Transverse colon (tissue), 4 donors: ENCODE data around the gene GGA3. TPM values are rescaled to one million over a fixed set of nuclear protein-coding genes. Genes with fewer than 3 reads are reported as not detected.

Source experiments
- DNase-seq: peaks from one replicate; pipeline ENCODE4 v3.0.0-alpha.2; 2019
- H3K27ac ChIP-seq, 4 donors: fragments of 200-600 bp; sonication (generic); 2 replicates each; pipeline ENCODE4 v1.5.1; 2016 to 2018; ENCODE audit warnings: inconsistent platforms in 4 of 4
- H3K27me3 ChIP-seq: fragments of 200-600 bp; sonication (generic); 2 replicates; pipeline ENCODE4 v1.5.1; 2017; ENCODE audit warnings: inconsistent platforms
- H3K36me3 ChIP-seq, 4 donors: fragments of 200-600 bp; sonication (generic); 2 replicates each; pipeline ENCODE4 v1.5.1; 2017 to 2019; ENCODE audit warnings: inconsistent platforms in 4 of 4
- H3K4me1 ChIP-seq, 4 donors: fragments of 200-600 bp; sonication (generic); 2 replicates each; pipeline ENCODE4 v1.5.1; 2017 to 2020; ENCODE audit warnings: inconsistent platforms in 4 of 4
- H3K4me3 ChIP-seq, 4 donors: fragments of 200-600 bp; sonication (generic); 1 replicate in 1 of 4; 2 replicates in 3 of 4; pipeline versions ENCODE4 v1.5.1 to v1.6.1; 2017 to 2019; ENCODE audit warnings: inconsistent platforms in 4 of 4
- H3K9me3 ChIP-seq, 2 donors: fragments of 200-600 bp; sonication (generic); 2 replicates each; pipeline ENCODE4 v1.5.1; 2017 to 2019; ENCODE audit warnings: inconsistent platforms in 2 of 2
- EP300 ChIP-seq: sonication (generic); formaldehyde crosslinking; IDR thresholded peaks from one replicate; pipeline ENCODE4 v1.6.1; 2017; ENCODE audit warnings: antibody characterized with exemption, low read depth
- POLR2A ChIP-seq: fragments of 450-650 bp; IDR thresholded peaks from one replicate; pipeline ENCODE4 v1.6.1; 2016; ENCODE audit warnings: antibody characterized with exemption, mild to moderate bottlenecking, moderate library complexity
- POLR2AphosphoS5 ChIP-seq, 3 donors: sonication (generic); formaldehyde crosslinking; IDR thresholded peaks; one replicate each; pipeline ENCODE4 v1.6.1; 2016; ENCODE audit warnings: antibody characterized with exemption in 3 of 3
- WGBS, 2 donors: methylation state at CpG; one replicate each; pipeline ENCODE4 v1.1.5; 2018; ENCODE audit warnings: low coverage in 1 of 2; 5-methylcytosine and 5-hydroxymethylcytosine counted together
- in situ Hi-C, 4 donors: fragments of 200-750 bp; cut with MboI; loops; one replicate each; pipeline versions ENCODE4 v1.15.0 to v1.15.1; 2017; ENCODE audit warnings: low sequenced_read_pairs in 3 of 4, low pct_ligation_motif_present in 1 of 4, low pct_unique_long_range_greater_than_20kb in 1 of 4
- intact Hi-C: fragments of 100-400 bp; cut with DNase I; formaldehyde crosslinking; loops from one replicate; pipeline ENCODE4 v1.15.1; 2023; ENCODE audit warnings: low total_unique reads
- total RNA-seq, 4 donors: library from RNA; depleted of rRNA; stranded (reverse); fragments of >200 nt; gene quantifications; one replicate each; pipeline ENCODE4 v1.1.0, GENCODE V29; 2016
- TF ChIP-seq, protein P1 (sequence below), 5 experiments: fragments of 200-600 bp in 3 of 5; fragments of 450-650 bp in 2 of 5; sonication (generic) in 3 of 5; IDR thresholded peaks; 1 replicate in 2 of 5; 2 replicates in 3 of 5; pipeline ENCODE4 v1.5.1; 2016 to 2017; ENCODE audit warnings: antibody characterized with exemption in 5 of 5, inconsistent platforms in 3 of 5, mild to moderate bottlenecking in 2 of 5, moderate library complexity in 1 of 5

GGA3 gene
- total RNA-seq, 4 donors from 2014 or later, result 36.2 to 134 (median 59.0) TPM

DNA sequence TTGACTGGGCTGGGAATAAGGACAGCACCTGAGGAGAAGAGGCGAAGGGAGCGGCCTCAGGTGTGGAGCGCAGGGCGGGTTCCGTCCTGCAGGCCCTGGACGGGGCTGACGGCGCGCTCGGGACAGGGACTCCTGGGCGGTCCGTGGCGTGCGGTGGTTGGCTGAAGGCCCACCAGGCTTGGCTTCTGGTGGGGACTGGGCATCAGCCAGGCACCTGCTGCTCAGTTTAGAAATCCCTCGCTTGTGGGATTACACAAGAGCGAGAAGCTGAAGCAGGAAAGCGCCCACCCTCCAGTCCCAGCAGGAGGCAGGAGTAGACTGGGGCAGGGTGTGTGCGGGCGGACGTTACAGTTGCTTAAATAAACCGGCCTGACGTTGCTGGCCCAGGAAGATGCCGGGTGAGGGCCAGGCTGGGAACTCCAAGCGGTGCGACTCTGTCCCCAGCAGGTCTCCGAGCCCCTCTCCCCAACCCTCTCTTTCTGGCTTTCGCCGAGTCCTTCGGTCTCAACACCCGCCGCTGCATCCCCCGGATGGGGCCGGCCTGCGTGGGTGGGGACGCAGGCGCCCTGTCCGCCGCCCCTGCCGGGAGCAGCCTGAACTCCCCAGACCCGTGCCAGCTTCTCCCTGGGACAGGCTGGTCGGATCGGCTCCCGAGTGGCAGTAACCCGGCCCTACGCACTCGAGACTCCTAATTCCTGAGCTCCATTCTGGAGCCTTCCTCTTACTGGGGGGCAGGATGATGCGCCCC is 9.0 kb upstream of the GGA3 start:
- no peaks in the 10 kb centered on the region for H3K27me3 ChIP-seq
- TF ChIP-seq, protein P1, sequence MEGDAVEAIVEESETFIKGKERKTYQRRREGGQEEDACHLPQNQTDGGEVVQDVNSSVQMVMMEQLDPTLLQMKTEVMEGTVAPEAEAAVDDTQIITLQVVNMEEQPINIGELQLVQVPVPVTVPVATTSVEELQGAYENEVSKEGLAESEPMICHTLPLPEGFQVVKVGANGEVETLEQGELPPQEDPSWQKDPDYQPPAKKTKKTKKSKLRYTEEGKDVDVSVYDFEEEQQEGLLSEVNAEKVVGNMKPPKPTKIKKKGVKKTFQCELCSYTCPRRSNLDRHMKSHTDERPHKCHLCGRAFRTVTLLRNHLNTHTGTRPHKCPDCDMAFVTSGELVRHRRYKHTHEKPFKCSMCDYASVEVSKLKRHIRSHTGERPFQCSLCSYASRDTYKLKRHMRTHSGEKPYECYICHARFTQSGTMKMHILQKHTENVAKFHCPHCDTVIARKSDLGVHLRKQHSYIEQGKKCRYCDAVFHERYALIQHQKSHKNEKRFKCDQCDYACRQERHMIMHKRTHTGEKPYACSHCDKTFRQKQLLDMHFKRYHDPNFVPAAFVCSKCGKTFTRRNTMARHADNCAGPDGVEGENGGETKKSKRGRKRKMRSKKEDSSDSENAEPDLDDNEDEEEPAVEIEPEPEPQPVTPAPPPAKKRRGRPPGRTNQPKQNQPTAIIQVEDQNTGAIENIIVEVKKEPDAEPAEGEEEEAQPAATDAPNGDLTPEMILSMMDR (IDR thresholded peaks at IDR 0.05), result peak in 3 of 5 experiments; percentile 25 to 62 (median 48)
- peak; percentile 75 for TF ChIP-seq POLR2A
- peak; percentile 18 to 80 (median 68) for TF ChIP-seq POLR2AphosphoS5 (IDR thresholded peaks at IDR 0.05)
- TF ChIP-seq EP300, result no peak
- in situ Hi-C loops (no loop called here), intact Hi-C loops (loop anchor here (5.0 kb wide), 1 partner anchor 137 kb away; the partner anchor contains the start of gene GRB2)
- peak overlapping the region; percentile 94 to 100 (median 96) for H3K27ac ChIP-seq
- peak; percentile 78 for DNase-seq
- peak overlapping the region; percentile 84 to 99 (median 92) for H3K4me3 ChIP-seq
- H3K9me3 ChIP-seq, result no peaks in the 10 kb centered on the region
- peaks cover 12 to 31% (median 21%) of the 10 kb centered on the region in 4 donors for H3K4me1 ChIP-seq
- H3K36me3 ChIP-seq, result peaks cover 0 to 10% (median 4%) of the 10 kb centered on the region in 4 donors
- 1% methylated on average over 46 of the region's 47 CpGs; no CpG with 5 or more reads in 1 of the 2 donors for WGBS, 2 donors

DNA sequence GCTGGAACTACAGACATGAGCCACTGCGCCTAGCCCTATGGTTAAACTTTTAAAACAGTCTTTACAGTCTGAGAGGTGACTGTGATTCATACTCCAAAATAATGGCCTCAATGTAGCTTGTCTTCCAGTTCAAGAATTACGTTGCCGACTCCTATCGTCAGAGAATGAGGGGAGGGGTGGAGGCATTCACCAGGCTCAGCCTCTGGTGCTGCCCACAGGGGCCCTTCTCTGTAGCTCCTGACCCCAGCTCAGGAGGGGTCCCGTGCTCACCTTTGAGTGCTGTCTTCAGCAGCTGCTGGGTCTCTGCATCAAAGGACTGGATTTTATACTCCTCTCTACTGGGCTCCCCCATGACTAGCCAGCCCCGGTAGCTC is 8.4 kb upstream of the GGA3 start:
- 17% methylated on average over 6 of the region's 6 CpGs; no CpG with 5 or more reads in 1 of the 2 donors for WGBS, 2 donors
- in situ Hi-C loops (no loop called here), intact Hi-C loops (loop anchor here (5.0 kb wide), 1 partner anchor 137 kb away; the partner anchor contains the start of gene GRB2)
- Histone ChIP-seq H3K27me3 (no peaks in the 10 kb centered on the region), H3K4me3 (peak overlapping the region; percentile 84 to 99 (median 92)), H3K27ac (peak overlapping the region; percentile 94 to 100 (median 96)), H3K9me3 (no peaks in the 10 kb centered on the region), H3K4me1 (peaks cover 12 to 31% (median 21%) of the 10 kb centered on the region in 4 donors), H3K36me3 (peaks cover 0 to 10% (median 4%) of the 10 kb centered on the region in 4 donors)
- DNase-seq, result no peak
- no peak for TF ChIP-seq POLR2A

DNA sequence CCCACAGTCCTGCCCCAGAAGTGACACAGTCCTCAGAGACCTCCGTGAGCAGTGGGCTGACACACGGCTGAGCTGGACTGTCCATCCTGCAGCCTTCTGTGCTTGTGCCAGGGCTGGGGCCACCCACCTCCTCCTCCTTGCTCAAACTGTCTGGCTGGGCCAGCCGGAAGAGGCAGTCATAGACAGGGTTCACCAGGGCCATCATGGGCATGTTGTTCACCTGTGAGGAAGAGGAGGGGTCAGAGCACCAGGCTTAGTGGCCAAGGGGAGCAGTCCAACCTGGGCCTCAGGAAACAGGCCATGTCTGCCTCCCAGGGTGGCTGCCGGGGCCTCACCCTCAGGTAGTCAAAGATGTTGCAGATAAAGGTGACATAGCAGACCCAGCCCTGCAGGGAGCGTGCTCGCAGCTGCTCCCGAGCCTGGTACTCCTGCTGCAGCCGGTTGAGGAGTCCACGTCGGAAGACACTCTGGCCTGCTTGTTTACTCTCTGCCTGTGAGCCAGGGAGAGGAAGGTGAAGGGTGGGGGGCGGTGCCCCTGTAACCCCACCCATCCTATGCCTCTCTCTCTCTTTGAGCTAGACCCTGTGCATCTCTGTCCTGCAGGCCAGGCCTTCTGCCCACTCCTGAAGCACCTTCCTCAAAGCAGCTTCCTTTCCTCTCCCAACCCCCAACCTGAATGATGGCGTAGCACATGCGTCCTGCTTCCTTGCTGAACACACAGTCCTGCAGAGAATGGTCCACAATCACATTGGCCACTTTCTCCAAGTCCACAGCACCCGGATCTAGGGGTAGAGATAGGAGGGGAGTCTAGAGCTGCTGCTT is 6.2 kb upstream of the GGA3 start:
- Histone ChIP-seq H3K4me1 (peaks cover 14 to 32% (median 24%) of the 10 kb centered on the region in 4 donors), H3K9me3 (no peaks in the 10 kb centered on the region), H3K4me3 (no peak overlapping the region), H3K27me3 (no peaks in the 10 kb centered on the region), H3K36me3 (peaks cover 0 to 14% (median 4%) of the 10 kb centered on the region in 4 donors), H3K27ac (peak overlapping the region; percentile 3 to 29 (median 26))
- in situ Hi-C loops, result no loop called here
- 38 to 80% methylated on average over 1 to 13 of the region's 14 CpGs for WGBS, 2 donors
- intact Hi-C loops, result no loop called here
- peak; percentile 66 for DNase-seq
- TF ChIP-seq POLR2AphosphoS5 (IDR thresholded peaks at IDR 0.05), result no peak
- TF ChIP-seq, protein P1 (IDR thresholded peaks at IDR 0.05), result peak in 2 of 5 experiments; percentile 19 to 48
- TF ChIP-seq EP300, result no peak
- no peak for TF ChIP-seq POLR2A

DNA sequence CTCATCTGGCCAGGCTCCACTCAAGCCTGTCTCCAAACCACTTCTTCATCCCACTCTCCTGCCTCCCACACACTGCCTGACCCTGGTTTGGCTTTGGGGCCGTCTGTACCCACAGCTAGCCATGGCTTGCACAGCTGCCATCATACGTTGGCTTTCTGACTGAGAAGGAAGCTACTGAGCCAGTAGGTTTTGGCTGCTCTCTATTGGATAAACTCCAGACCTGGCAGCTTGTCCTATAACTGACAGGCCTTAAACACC is 5.7 kb upstream of the GGA3 start:
- Histone ChIP-seq H3K9me3 (no peaks in the 10 kb centered on the region), H3K27me3 (no peaks in the 10 kb centered on the region), H3K27ac (peak overlapping the region in 1 of 4 donors; percentile 29), H3K36me3 (peaks cover 0 to 14% (median 4%) of the 10 kb centered on the region in 4 donors), H3K4me1 (peaks cover 12 to 32% (median 23%) of the 10 kb centered on the region in 4 donors), H3K4me3 (no peak overlapping the region)
- intact Hi-C loops (no loop called here), in situ Hi-C loops (no loop called here)
- TF ChIP-seq POLR2AphosphoS5 (IDR thresholded peaks at IDR 0.05) (no peak), EP300 (no peak), POLR2A (no peak)
- TF ChIP-seq, protein P1 (IDR thresholded peaks at IDR 0.05), result no peak
- no peak for DNase-seq
- WGBS, 2 donors, result 59% methylated on average over 2 of the region's 2 CpGs; no CpG with 5 or more reads in 1 of the 2 donors
